Ishikawa (cell line): ENCODE results near the gene PKP3.

Experiments used
- CEBPB ChIP-seq: IDR thresholded peaks from 2 replicates; pipeline ENCODE4 v1.6.1; 2012
- CREB1 ChIP-seq: IDR thresholded peaks from 2 replicates; pipeline ENCODE4 v1.6.1; 2012; ENCODE audit warnings: low read depth
- EGR1 ChIP-seq: IDR thresholded peaks from 2 replicates; pipeline ENCODE4 v1.6.1; 2012
- EP300 ChIP-seq: IDR thresholded peaks from 2 replicates; pipeline ENCODE4 v1.6.1; 2012; ENCODE audit warnings: borderline replicate concordance
- FOXM1 ChIP-seq: IDR thresholded peaks from 2 replicates; pipeline ENCODE4 v1.6.1; 2012; ENCODE audit warnings: low read depth, borderline replicate concordance
- NFIC ChIP-seq: IDR thresholded peaks from 2 replicates; pipeline ENCODE4 v1.6.1; 2012
- RAD21 ChIP-seq: IDR thresholded peaks from 2 replicates; pipeline ENCODE4 v1.6.1; 2012; ENCODE audit warnings: low read depth
- TAF1 ChIP-seq: IDR thresholded peaks from 2 replicates; pipeline ENCODE4 v1.6.1; 2012; ENCODE audit warnings: low read depth, mild to moderate bottlenecking
- TCF12 ChIP-seq: IDR thresholded peaks from 2 replicates; pipeline ENCODE4 v1.6.1; 2012; ENCODE audit warnings: low read depth
- TEAD4 ChIP-seq: IDR thresholded peaks from 2 replicates; pipeline ENCODE4 v1.6.1; 2012
- YY1 ChIP-seq: IDR thresholded peaks from 2 replicates; pipeline ENCODE4 v1.6.1; 2012; ENCODE audit warnings: low read depth
- ZBTB7A ChIP-seq: IDR thresholded peaks from 2 replicates; pipeline ENCODE4 v1.6.1; 2012; ENCODE audit warnings: low read depth
- TF ChIP-seq, protein P1 (sequence below): IDR thresholded peaks from 2 replicates; pipeline ENCODE4 v1.6.1; 2012
- TF ChIP-seq, protein P2 (sequence below): IDR thresholded peaks from 2 replicates; pipeline ENCODE4 v1.6.1; 2012; ENCODE audit warnings: low read depth, mild to moderate bottlenecking
- TF ChIP-seq, protein P3 (sequence below): IDR thresholded peaks from 2 replicates; pipeline ENCODE4 v1.6.1; 2012

The PKP3 gene, protein sequence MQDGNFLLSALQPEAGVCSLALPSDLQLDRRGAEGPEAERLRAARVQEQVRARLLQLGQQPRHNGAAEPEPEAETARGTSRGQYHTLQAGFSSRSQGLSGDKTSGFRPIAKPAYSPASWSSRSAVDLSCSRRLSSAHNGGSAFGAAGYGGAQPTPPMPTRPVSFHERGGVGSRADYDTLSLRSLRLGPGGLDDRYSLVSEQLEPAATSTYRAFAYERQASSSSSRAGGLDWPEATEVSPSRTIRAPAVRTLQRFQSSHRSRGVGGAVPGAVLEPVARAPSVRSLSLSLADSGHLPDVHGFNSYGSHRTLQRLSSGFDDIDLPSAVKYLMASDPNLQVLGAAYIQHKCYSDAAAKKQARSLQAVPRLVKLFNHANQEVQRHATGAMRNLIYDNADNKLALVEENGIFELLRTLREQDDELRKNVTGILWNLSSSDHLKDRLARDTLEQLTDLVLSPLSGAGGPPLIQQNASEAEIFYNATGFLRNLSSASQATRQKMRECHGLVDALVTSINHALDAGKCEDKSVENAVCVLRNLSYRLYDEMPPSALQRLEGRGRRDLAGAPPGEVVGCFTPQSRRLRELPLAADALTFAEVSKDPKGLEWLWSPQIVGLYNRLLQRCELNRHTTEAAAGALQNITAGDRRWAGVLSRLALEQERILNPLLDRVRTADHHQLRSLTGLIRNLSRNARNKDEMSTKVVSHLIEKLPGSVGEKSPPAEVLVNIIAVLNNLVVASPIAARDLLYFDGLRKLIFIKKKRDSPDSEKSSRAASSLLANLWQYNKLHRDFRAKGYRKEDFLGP

GRCh38 chr11:394034-394857 is at the start of gene PKP3:
Gene PKP3, plus strand, starts transcription at chr11:394209. Its CDS starts 84 bp downstream, at chr11:394293.
- TF ChIP-seq ZBTB7A, result peak; percentile 87
- peak; percentile 29; the same call in 1 of the 2 replicates for TF ChIP-seq NFIC
- TF ChIP-seq RAD21, result no peak
- no peak for TF ChIP-seq CREB1
- TF ChIP-seq YY1, result no peak
- TF ChIP-seq FOXM1, result no peak
- TF ChIP-seq, protein P1, sequence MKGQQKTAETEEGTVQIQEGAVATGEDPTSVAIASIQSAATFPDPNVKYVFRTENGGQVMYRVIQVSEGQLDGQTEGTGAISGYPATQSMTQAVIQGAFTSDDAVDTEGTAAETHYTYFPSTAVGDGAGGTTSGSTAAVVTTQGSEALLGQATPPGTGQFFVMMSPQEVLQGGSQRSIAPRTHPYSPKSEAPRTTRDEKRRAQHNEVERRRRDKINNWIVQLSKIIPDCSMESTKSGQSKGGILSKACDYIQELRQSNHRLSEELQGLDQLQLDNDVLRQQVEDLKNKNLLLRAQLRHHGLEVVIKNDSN, result peak; percentile 41
- TF ChIP-seq CEBPB, result no peak
- TF ChIP-seq, protein P2, sequence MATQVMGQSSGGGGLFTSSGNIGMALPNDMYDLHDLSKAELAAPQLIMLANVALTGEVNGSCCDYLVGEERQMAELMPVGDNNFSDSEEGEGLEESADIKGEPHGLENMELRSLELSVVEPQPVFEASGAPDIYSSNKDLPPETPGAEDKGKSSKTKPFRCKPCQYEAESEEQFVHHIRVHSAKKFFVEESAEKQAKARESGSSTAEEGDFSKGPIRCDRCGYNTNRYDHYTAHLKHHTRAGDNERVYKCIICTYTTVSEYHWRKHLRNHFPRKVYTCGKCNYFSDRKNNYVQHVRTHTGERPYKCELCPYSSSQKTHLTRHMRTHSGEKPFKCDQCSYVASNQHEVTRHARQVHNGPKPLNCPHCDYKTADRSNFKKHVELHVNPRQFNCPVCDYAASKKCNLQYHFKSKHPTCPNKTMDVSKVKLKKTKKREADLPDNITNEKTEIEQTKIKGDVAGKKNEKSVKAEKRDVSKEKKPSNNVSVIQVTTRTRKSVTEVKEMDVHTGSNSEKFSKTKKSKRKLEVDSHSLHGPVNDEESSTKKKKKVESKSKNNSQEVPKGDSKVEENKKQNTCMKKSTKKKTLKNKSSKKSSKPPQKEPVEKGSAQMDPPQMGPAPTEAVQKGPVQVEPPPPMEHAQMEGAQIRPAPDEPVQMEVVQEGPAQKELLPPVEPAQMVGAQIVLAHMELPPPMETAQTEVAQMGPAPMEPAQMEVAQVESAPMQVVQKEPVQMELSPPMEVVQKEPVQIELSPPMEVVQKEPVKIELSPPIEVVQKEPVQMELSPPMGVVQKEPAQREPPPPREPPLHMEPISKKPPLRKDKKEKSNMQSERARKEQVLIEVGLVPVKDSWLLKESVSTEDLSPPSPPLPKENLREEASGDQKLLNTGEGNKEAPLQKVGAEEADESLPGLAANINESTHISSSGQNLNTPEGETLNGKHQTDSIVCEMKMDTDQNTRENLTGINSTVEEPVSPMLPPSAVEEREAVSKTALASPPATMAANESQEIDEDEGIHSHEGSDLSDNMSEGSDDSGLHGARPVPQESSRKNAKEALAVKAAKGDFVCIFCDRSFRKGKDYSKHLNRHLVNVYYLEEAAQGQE, result no peak
- TF ChIP-seq TEAD4, result peak; percentile 53; the same call in 1 of the 2 replicates
- TF ChIP-seq EP300, result no peak
- no peak for TF ChIP-seq EGR1
- peak; percentile 81 for TF ChIP-seq TCF12
- TF ChIP-seq, protein P3, sequence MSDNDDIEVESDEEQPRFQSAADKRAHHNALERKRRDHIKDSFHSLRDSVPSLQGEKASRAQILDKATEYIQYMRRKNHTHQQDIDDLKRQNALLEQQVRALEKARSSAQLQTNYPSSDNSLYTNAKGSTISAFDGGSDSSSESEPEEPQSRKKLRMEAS, result peak; percentile 79
- TF ChIP-seq TAF1, result peak; percentile 71; the same call in 1 of the 2 replicates

DNA sequence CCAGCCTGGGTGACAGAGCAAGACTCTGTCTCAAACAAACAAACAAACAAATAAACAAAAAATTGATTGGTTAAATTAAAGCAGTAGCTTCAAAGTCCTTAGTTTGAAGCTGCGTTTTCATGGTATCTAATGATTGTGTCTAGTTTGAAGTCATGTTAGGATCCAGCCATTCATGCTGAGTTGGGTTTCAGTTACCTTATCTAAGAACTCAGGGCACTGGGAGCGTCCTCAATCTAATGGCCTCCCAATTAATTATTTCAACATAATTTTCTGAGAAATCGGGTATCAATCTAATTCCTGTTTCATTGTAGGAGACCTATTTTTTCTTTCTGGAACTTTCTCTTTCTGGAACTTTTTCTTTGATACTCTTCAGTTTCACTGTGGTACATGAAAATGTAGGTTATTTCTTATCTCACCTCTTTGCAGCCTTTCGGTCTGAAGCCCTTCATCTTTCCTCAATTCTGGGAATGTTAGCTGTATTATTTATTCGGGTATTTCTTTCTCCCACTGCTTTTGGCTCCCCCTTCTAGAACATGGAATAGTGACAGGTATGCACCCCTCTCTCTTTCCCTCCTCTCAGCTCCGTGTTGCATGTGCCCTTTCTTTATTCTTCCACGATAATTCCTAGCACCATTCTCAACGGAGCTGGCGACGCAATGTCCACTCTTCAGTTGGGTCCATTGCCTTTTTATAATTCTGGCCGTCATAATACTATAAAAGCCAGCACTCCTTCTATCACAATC is 49.0 kb upstream of the PKP3 start:
- TF ChIP-seq, protein P1, result no peak
- TF ChIP-seq EGR1 (no peak), TAF1 (no peak), TEAD4 (no peak)

GRCh38 chr11:346529-346928 is 47.5 kb upstream of the PKP3 start:
- no peak for TF ChIP-seq YY1

- TF ChIP-seq EGR1 (no peak), TCF12 (no peak), ZBTB7A (no peak), NFIC (no peak), CREB1 (no peak), EP300 (no peak), TAF1 (no peak), TEAD4 (no peak), YY1 (no peak), RAD21 (no peak)
- TF ChIP-seq, protein P3, result no peak
- TF ChIP-seq, protein P1, result no peak
Measured at GRCh38 chr11:350723-351255, 43.2 kb upstream of the PKP3 start.

DNA sequence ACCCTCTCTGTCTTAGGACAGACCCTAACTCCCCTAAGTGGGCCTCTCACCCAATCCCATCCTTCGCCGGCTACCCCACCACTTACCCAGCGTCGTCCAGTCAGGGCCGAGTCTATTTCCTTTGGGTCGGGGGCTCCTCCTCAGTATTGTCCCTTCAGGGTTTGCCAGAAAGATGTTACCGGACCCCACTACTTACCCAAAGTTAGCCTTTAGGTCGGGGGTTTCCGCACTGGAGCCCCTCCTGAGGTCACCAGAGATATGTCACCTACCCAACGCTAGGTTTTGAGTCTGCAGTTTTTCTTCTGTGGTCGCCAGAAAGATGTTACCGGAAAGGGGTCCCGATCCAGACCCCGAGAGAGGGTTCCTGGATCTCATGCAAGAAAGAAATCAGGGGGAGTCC is 42.6 kb upstream of the PKP3 start:
- TF ChIP-seq TCF12 (no peak), FOXM1 (no peak), NFIC (no peak), EP300 (no peak), EGR1 (no peak), YY1 (no peak), CREB1 (no peak), ZBTB7A (no peak), TEAD4 (no peak), RAD21 (no peak), CEBPB (no peak), TAF1 (no peak)
- TF ChIP-seq, protein P2, result no peak
- TF ChIP-seq, protein P1, result no peak
- TF ChIP-seq, protein P3, result no peak
